Measurements from ENCODE around the gene DOCK4.

- no peak for TF ChIP-seq CTCF (conservative IDR thresholded peaks at IDR 0.05; ENCODE audit: low read length)
- TF ChIP-seq EZH2phosphoT487 (IDR thresholded peaks at IDR 0.05; ENCODE audit: borderline replicate concordance): no peak
Measured at GRCh38 chr7:112063974-112064373, 142.2 kb downstream of the DOCK4 start.
